Upper lobe of left lung (tissue), 4 donors: ENCODE results near the gene SYT9.

Experiments
- CTCF ChIP-seq, 6 experiments: fragments of 450-650 bp in 4 of 6; fragments of 200-600 bp in 2 of 6; sonication (generic) in 2 of 6; IDR thresholded peaks; one replicate each; pipeline ENCODE4 v1.5.1; 2016 to 2019; ENCODE audit warnings: antibody characterized with exemption in 6 of 6
- EP300 ChIP-seq, 4 donors: sonication (generic); formaldehyde crosslinking; IDR thresholded peaks; one replicate each; pipeline ENCODE4 v1.5.1; 2017; ENCODE audit warnings: antibody characterized with exemption in 4 of 4, control low read depth in 2 of 4
- POLR2A ChIP-seq, 4 donors: fragments of 450-650 bp; IDR thresholded peaks; one replicate each; pipeline ENCODE4 v1.5.1; 2016 to 2017; ENCODE audit warnings: antibody characterized with exemption in 4 of 4, mild to moderate bottlenecking in 2 of 4
- POLR2AphosphoS5 ChIP-seq, 2 donors: sonication (generic); formaldehyde crosslinking; IDR thresholded peaks; one replicate each; pipeline ENCODE4 v1.5.1; 2017; ENCODE audit warnings: antibody characterized with exemption in 2 of 2

GRCh38 chr11:7220636-7221035, 31.1 kb upstream of the SYT9 start:
- TF ChIP-seq CTCF (IDR thresholded peaks at IDR 0.05), result no peak
- no peak for TF ChIP-seq POLR2A (IDR thresholded peaks at IDR 0.05)
- no peak for TF ChIP-seq POLR2AphosphoS5 (IDR thresholded peaks at IDR 0.05)
- TF ChIP-seq EP300 (IDR thresholded peaks at IDR 0.05), result no peak
